OCI-LY3 (cell line): ENCODE measurements around the gene TSKU.

Experiments used
- H2AFZ ChIP-seq: fragments of 200-600, 300-600 bp; shearing (Covaris generic); 2 replicates; pipeline ENCODE4 v1.6.0; 2014; ENCODE audit warnings: antibody characterized with exemption, low read depth, low read length
- H3K27ac ChIP-seq: fragments of 200-600, 300-600 bp; sonication (generic); 2 replicates; pipeline ENCODE4 v1.5.1; 2014; ENCODE audit warnings: mild to moderate bottlenecking, low read length, moderate library complexity, mixed read lengths
- H3K27me3 ChIP-seq: fragments of 200-600, 300-600 bp; sonication (generic); 2 replicates; pipeline ENCODE4 v1.6.1; 2014; ENCODE audit warnings: low read depth, low read length, mixed read lengths
- H3K36me3 ChIP-seq: fragments of 200-600, 300-600 bp; sonication (generic); replicated peaks from 2 replicates; pipeline ENCODE3; 2014; ENCODE audit warnings: low read depth, low read length, mixed read lengths
- H3K4me1 ChIP-seq: fragments of 300-600, 200-600 bp; sonication (generic); 2 replicates; pipeline ENCODE4 v1.6.1; 2014; ENCODE audit warnings: low read length, mixed read lengths
- H3K4me2 ChIP-seq: fragments of 200-600, 300-600 bp; sonication (generic); 2 replicates; pipeline ENCODE4 v1.6.1; 2014; ENCODE audit warnings: low read length, mixed read lengths
- H3K4me3 ChIP-seq: fragments of 300-600, 200-600 bp; sonication (generic); 2 replicates; pipeline ENCODE4 v1.5.1; 2014; ENCODE audit warnings: antibody characterized with exemption, mild to moderate bottlenecking, low read length, moderate library complexity
- H3K79me2 ChIP-seq: fragments of 300-600, 200-600 bp; shearing (Covaris generic); 2 replicates; pipeline ENCODE4 v1.6.1; 2014; ENCODE audit warnings: mild to moderate bottlenecking, low read length, mixed read lengths
- H3K9ac ChIP-seq: fragments of 300-600, 200-600 bp; shearing (Covaris generic); 2 replicates; pipeline ENCODE4 v1.6.0; 2014; ENCODE audit warnings: mild to moderate bottlenecking, low read length, moderate library complexity
- H3K9me3 ChIP-seq: fragments of 200-600, 300-600 bp; shearing (Covaris generic); 2 replicates; pipeline ENCODE4 v1.6.1; 2014; ENCODE audit warnings: low read length, mixed read lengths; ENCODE audit not compliant: insufficient read depth
- H4K20me1 ChIP-seq: fragments of 200-600, 300-600 bp; sonication (generic); 2 replicates; pipeline ENCODE4 v1.6.1; 2016; ENCODE audit warnings: low read length, mixed read lengths; ENCODE audit not compliant: insufficient read depth
- EZH2phosphoT487 ChIP-seq: fragments of 200-600 bp; shearing (Covaris generic); IDR thresholded peaks from 2 replicates; pipeline ENCODE4 v1.6.1; 2018; ENCODE audit warnings: antibody characterized with exemption, mixed run types, low read depth
- TF ChIP-seq, protein P1 (sequence below): fragments of 200-600, 300-600 bp; sonication (generic); IDR thresholded peaks from 2 replicates; pipeline ENCODE4 v1.5.1; 2014; ENCODE audit warnings: antibody characterized with exemption, low read length, low read depth

Gene TSKU

DNA sequence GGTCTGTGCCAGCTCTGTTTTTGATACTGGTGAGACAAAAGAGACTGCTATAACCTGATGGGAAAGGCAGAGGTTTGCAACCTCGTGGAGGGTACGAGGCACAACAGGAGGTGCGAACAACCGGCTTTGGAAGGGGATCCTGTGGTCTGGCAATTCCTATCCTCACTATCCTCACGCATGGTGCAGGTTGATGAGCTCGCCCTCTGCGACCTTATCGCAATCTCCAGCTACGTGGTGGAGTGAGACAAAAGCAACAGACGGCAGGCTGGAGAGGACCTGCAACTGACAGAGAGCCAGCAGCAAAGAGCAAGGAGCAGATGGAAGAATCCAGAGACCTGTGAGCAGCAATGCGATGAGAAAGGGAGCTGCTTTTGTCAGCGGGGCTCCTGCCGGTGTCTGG lies 47.3 kb upstream of the TSKU start:
- Histone ChIP-seq H2AFZ (no peak overlapping the region), H3K4me2 (no peak overlapping the region), H3K9me3 (no peaks in the 10 kb centered on the region), H3K36me3 (no peaks in the 10 kb centered on the region), H3K4me1 (peaks cover 7% of the 10 kb centered on the region), H3K27me3 (0 out of 2 replicates have a peak, but pooled peaks cover 15% of the 10 kb centered on the region), H3K27ac (no peak overlapping the region), H3K9ac (no peak overlapping the region), H3K79me2 (no peaks in the 10 kb centered on the region), H3K4me3 (no peak overlapping the region), H4K20me1 (0 out of 2 replicates have a peak, but pooled peaks cover 4% of the 10 kb centered on the region)
- no peak for TF ChIP-seq EZH2phosphoT487
- TF ChIP-seq, protein P1, sequence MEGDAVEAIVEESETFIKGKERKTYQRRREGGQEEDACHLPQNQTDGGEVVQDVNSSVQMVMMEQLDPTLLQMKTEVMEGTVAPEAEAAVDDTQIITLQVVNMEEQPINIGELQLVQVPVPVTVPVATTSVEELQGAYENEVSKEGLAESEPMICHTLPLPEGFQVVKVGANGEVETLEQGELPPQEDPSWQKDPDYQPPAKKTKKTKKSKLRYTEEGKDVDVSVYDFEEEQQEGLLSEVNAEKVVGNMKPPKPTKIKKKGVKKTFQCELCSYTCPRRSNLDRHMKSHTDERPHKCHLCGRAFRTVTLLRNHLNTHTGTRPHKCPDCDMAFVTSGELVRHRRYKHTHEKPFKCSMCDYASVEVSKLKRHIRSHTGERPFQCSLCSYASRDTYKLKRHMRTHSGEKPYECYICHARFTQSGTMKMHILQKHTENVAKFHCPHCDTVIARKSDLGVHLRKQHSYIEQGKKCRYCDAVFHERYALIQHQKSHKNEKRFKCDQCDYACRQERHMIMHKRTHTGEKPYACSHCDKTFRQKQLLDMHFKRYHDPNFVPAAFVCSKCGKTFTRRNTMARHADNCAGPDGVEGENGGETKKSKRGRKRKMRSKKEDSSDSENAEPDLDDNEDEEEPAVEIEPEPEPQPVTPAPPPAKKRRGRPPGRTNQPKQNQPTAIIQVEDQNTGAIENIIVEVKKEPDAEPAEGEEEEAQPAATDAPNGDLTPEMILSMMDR, result no peak

DNA sequence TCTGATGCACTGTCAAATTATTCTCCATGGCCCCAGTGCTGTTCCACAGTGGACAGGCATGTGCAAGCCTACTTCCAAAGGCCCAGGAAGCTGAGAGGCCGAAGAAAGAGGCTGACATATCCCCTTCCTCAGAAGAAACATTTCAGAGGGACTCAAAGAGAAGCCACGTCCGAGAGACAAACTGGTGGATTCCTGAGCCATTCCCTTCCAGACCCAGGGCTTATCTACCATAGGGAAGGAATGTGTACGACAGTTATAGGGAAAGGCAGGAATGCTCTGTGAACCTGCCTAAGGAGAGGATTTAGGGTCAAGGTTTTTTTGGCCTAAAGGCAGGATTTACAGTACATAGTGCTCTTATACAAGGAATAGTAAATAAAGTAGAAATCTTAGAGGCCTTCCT lies 46.9 kb upstream of the TSKU start:
- H4K20me1 ChIP-seq, result 0 out of 2 replicates have a peak, but pooled peaks cover 4% of the 10 kb centered on the region
- no peaks in the 10 kb centered on the region for H3K36me3 ChIP-seq
- no peak overlapping the region for H2AFZ ChIP-seq
- H3K27me3 ChIP-seq, result 0 out of 2 replicates have a peak, but pooled peaks cover 15% of the 10 kb centered on the region
- no peak overlapping the region for H3K4me3 ChIP-seq
- H3K9me3 ChIP-seq, result no peaks in the 10 kb centered on the region
- H3K4me1 ChIP-seq, result peaks cover 7% of the 10 kb centered on the region
- no peak overlapping the region for H3K4me2 ChIP-seq
- TF ChIP-seq, protein P1, result no peak
- TF ChIP-seq EZH2phosphoT487, result no peak
- no peaks in the 10 kb centered on the region for H3K79me2 ChIP-seq
- H3K9ac ChIP-seq, result no peak overlapping the region
- H3K27ac ChIP-seq, result no peak overlapping the region

DNA sequence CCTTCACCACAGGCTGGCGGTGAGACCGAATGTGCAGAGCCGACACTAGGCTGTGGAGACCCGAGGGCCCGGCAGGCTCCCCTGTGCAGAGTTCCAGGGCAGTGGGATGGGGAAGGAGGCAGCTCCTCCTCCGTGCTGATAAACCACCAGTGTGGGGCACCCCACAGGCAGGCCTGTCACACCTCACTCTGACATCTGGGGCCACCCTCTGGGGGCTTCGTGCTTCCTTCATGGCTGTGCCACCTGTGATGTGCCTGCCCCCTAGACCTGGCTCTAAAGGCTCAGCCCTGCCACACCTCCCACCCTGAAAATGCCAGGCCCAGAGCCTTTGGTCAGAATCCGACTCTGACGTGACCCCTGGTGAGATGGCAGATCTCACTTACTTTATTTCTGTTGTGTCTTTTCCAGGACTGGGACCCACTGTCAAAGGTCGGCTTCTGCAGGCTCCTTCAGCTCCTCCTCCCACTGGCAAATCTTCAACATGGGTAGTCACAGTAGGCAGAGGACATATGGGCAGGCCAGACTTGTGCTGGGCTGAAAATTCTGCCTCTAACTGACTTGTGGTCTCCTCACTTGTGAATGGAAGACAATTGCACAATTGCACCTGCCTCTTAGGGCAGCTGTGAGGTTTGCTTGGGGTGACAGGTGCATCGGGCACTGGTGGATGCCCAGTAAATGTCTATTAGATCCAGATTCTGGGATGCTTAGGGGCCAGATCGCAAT lies 46.2 kb upstream of the TSKU start:
- Histone ChIP-seq H3K4me3 (no peak overlapping the region), H3K79me2 (no peaks in the 10 kb centered on the region), H3K27me3 (0 out of 2 replicates have a peak, but pooled peaks cover 15% of the 10 kb centered on the region), H2AFZ (no peak overlapping the region), H3K9me3 (no peaks in the 10 kb centered on the region), H3K4me1 (peaks cover 7% of the 10 kb centered on the region), H3K36me3 (no peaks in the 10 kb centered on the region), H3K27ac (no peak overlapping the region), H3K4me2 (no peak overlapping the region), H3K9ac (no peak overlapping the region), H4K20me1 (0 out of 2 replicates have a peak, but pooled peaks cover 4% of the 10 kb centered on the region)
- TF ChIP-seq, protein P1, result no peak
- no peak for TF ChIP-seq EZH2phosphoT487

DNA sequence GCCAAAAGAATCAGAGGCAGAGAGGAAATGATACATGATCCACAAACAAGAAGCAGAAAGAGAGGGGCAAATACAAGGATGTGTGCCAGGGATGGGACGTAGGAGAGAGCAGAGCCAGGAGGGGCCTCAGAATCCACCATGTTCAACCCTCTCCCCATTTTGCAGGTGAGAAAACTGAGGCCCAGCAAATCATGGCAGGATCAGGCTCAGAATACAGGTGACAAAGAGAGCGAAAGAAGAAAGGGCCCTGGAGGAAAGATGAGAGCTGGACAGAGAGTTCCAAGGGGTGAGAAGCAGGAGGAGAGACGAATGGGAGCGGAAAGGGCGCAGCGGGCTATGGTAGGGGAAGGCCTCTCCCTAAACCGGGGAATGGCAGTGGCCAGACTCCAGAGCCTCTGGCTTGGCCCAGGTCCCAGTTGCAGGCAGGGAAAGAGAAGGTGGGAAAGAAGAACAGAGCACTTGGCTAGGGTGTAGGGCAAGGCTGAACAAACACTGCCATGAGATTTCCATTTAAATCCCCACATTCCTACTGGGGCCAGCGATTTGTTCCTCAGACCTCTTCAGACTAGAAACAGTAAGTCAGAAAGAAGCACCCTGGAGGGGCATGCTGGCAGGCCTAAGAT lies 44.4 kb upstream of the TSKU start:
- Histone ChIP-seq H3K36me3 (no peaks in the 10 kb centered on the region), H2AFZ (no peak overlapping the region), H3K79me2 (no peaks in the 10 kb centered on the region), H3K4me3 (no peak overlapping the region), H4K20me1 (no peaks in the 10 kb centered on the region), H3K9ac (no peak overlapping the region), H3K9me3 (no peaks in the 10 kb centered on the region), H3K4me2 (no peak overlapping the region), H3K4me1 (peaks cover 1% of the 10 kb centered on the region; the same call in 1 of the 2 replicates), H3K27ac (no peak overlapping the region), H3K27me3 (0 out of 2 replicates have a peak, but pooled peaks cover 15% of the 10 kb centered on the region)
- TF ChIP-seq EZH2phosphoT487, result no peak
- TF ChIP-seq, protein P1, result no peak
